Adrenal gland (tissue), 12 donors: ENCODE data around the gene CHTOP. TPM values are rescaled to one million over a fixed set of nuclear protein-coding genes. Genes with fewer than 3 reads are reported as not detected.

Source experiments
- DNase-seq, 7 donors: peaks; one replicate each; pipeline ENCODE4 v3.0.0-alpha.2; 2019 to 2020
- H3K27ac ChIP-seq, 5 donors: fragments of 200-600 bp; sonication (generic) in 4 of 5; 1 replicate in 3 of 5; 2 replicates in 2 of 5; pipeline versions ENCODE4 v1.5.1 to v1.8.0; 2016 to 2020; ENCODE audit warnings: mild to moderate bottlenecking in 1 of 5
- H3K27me3 ChIP-seq: fragments of 200-600 bp; 2 replicates; pipeline ENCODE4 v1.8.0; 2021
- H3K36me3 ChIP-seq, 2 donors: fragments of 200-600 bp; replicated peaks in 1 of 2; 1 replicate in 1 of 2; 2 replicates in 1 of 2; pipeline versions ENCODE4 v1.5.1 to v1.8.0; 2018 to 2022
- H3K4me1 ChIP-seq, 2 donors: fragments of 200-600 bp; replicated peaks in 1 of 2; 1 replicate in 1 of 2; 2 replicates in 1 of 2; pipeline versions ENCODE4 v1.5.1 to v1.8.0; 2018 to 2021
- H3K4me3 ChIP-seq, 4 donors: fragments of 200-600 bp; sonication (generic) in 3 of 4; one replicate each; pipeline ENCODE4 v1.5.1; 2016 to 2018
- H3K9me3 ChIP-seq, 3 donors: fragments of 200-600 bp; sonication (generic) in 1 of 3; replicated peaks in 1 of 3; 1 replicate in 2 of 3; 2 replicates in 1 of 3; pipeline versions ENCODE4 v1.5.1 to v1.8.0; 2016 to 2021
- CTCF ChIP-seq, 6 experiments: fragments of 450-650 bp in 4 of 6; fragments of 200-600 bp in 2 of 6; sonication (generic) in 1 of 6; IDR thresholded peaks; 1 replicate in 5 of 6; 2 replicates in 1 of 6; pipeline versions ENCODE4 v1.5.1 to v1.8.0; 2016 to 2021; ENCODE audit warnings: antibody characterized with exemption in 6 of 6, mild to moderate bottlenecking in 2 of 6, moderate library complexity in 1 of 6
- POLR2A ChIP-seq, 2 donors: fragments of 450-650 bp; IDR thresholded peaks; one replicate each; pipeline ENCODE4 v1.6.1; 2017; ENCODE audit warnings: antibody characterized with exemption in 2 of 2, mild to moderate bottlenecking in 2 of 2, moderate library complexity in 1 of 2
- WGBS, 4 donors: extraction: QIAGEN DNeasy Blood & Tissue Kit in 2 of 4; methylation state at CpG; one replicate each; pipeline versions ENCODE4 v1.1.5 to v1.1.7; 2013 to 2017; 5-methylcytosine and 5-hydroxymethylcytosine counted together
- intact Hi-C, 2 donors: fragments of 100-400 bp; cut with DNase I; formaldehyde crosslinking; loops; one replicate each; pipeline versions ENCODE4 v1.14.1 to v1.15.0; 2022 to 2023
- polyA plus RNA-seq, 3 donors: library from polyadenylated mRNA; stranded (reverse); fragments of 200-250 nt in 2 of 3; fragments of 350-450 nt in 1 of 3; fragmentation: Illumina TruSeq in 1 of 3; extraction: RNeasy Lipid Tissue Mini Kit (QIAGEN cat#74804) in 1 of 3; gene quantifications; one replicate each; pipeline ENCODE4 v1.2.3, GENCODE V29; 2013 to 2014
- total RNA-seq, 9 donors: library from RNA; depleted of rRNA in 4 of 9; stranded (reverse); fragments of >200 nt in 4 of 9; fragments of 120-200 nt in 1 of 9; fragmentation: NEBNext Ultra II Directional in 1 of 9; extraction: Animal tissue kit (Norgen Biotek cat#: 25700) in 1 of 9; gene quantifications; one replicate each; pipeline versions ENCODE4 v1.1.0 to v1.2.4, GENCODE V29; 2013 to 2023
- donor health status: healthy with polysubstance abuse.
- donor health status: Bipolar disorder and iron deficiency.
- donor health status: DM: yes; HTN: yes; CAD: no.
- donor health status: DM: no; HTN: no; CAD: no.
- donor health status: DM: no; HTN: no; CAD: no.
- donor health status: DM: yes; HTN: yes; CAD: no.

The CHTOP gene
- total and polyA plus RNA-seq, 12 donors = 35.5 to 83.3 (median 58.3) TPM

GRCh38 chr1:153607381-153607780 is 26.5 kb upstream of the CHTOP start:
- H3K27ac ChIP-seq = no peak overlapping the region
- peaks cover 0 to 12% of the 10 kb centered on the region in 2 donors for H3K36me3 ChIP-seq
- TF ChIP-seq POLR2A (IDR thresholded peaks at IDR 0.05) (no peak), CTCF (IDR thresholded peaks at IDR 0.05) (no peak)
- H3K4me1 ChIP-seq = peaks cover 0 to 27% of the 10 kb centered on the region in 2 donors
- H3K4me3 ChIP-seq = no peak overlapping the region
- 70 to 94% (median 90%) methylated on average over 6 to 8 of the region's 8 CpGs for WGBS, 4 donors
- H3K27me3 ChIP-seq = no peaks in the 10 kb centered on the region
- intact Hi-C loops = no loop called here
- H3K9me3 ChIP-seq = no peaks in the 10 kb centered on the region
- no peak for DNase-seq

GRCh38 chr1:153608089-153608682 is 25.7 kb upstream of the CHTOP start:
- peaks cover 0 to 27% of the 10 kb centered on the region in 2 donors for H3K4me1 ChIP-seq
- H3K27me3 ChIP-seq = no peaks in the 10 kb centered on the region
- no peak for TF ChIP-seq CTCF (IDR thresholded peaks at IDR 0.05)
- TF ChIP-seq POLR2A (IDR thresholded peaks at IDR 0.05) = no peak
- peak overlapping the region in 1 of 4 donors; percentile 36 for H3K4me3 ChIP-seq
- no peak for DNase-seq
- peak overlapping the region in 3 of 5 donors; percentile 58 to 93 (median 87) for H3K27ac ChIP-seq
- WGBS, 4 donors = 77 to 87% (median 84%) methylated on average over 5 to 7 of the region's 7 CpGs
- intact Hi-C loops = no loop called here
- H3K9me3 ChIP-seq = no peaks in the 10 kb centered on the region
- H3K36me3 ChIP-seq = peaks cover 0 to 12% of the 10 kb centered on the region in 2 donors

- Histone ChIP-seq H3K27me3 (no peaks in the 10 kb centered on the region), H3K36me3 (peaks cover 0 to 12% of the 10 kb centered on the region in 2 donors), H3K4me3 (peak overlapping the region in 1 of 4 donors; percentile 36), H3K9me3 (no peaks in the 10 kb centered on the region), H3K4me1 (peaks cover 0 to 27% of the 10 kb centered on the region in 2 donors), H3K27ac (peak overlapping the region; percentile 20 to 93 (median 58))
- intact Hi-C loops = no loop called here
- 57 to 70% (median 62%) methylated on average over 15 to 19 of the region's 19 CpGs for WGBS, 4 donors
- TF ChIP-seq CTCF (IDR thresholded peaks at IDR 0.05) (no peak), POLR2A (IDR thresholded peaks at IDR 0.05) (peak in 1 of 2 donors; percentile 25)
- peak; percentile 63 to 86 (median 71) for DNase-seq
These were observed 24.9 kb upstream of the CHTOP start for GRCh38 chr1:153608742-153609584.

- DNase-seq = no peak
- Histone ChIP-seq H3K36me3 (peaks cover 0 to 12% of the 10 kb centered on the region in 2 donors), H3K4me1 (peaks cover 0 to 27% of the 10 kb centered on the region in 2 donors), H3K4me3 (no peak overlapping the region), H3K27me3 (no peaks in the 10 kb centered on the region), H3K9me3 (no peaks in the 10 kb centered on the region), H3K27ac (peak overlapping the region; percentile 20 to 93 (median 39))
- WGBS, 4 donors = 62 to 72% (median 66%) methylated on average over 6 of the region's 6 CpGs
- intact Hi-C loops = no loop called here
- TF ChIP-seq CTCF (IDR thresholded peaks at IDR 0.05) = no peak
- TF ChIP-seq POLR2A (IDR thresholded peaks at IDR 0.05) = no peak
These were observed 24.3 kb upstream of the CHTOP start for GRCh38 chr1:153609585-153609907.
